NCI-H1417 (cell line): ENCODE data around the gene TEX261.
A peak's percentile ranks its signal among the peaks of the same experiment; 100 is the strongest.
"Not testable (repeated sequence)": the region's sequence is repeated elsewhere in the genome, so short reads cannot be mapped to it uniquely, and the experiment has no call there.

Experiments
- DNase-seq, 3 experiments: peaks; one replicate each; lab custom pipeline; 2025; lab: John Stamatoyannopoulos, UW

TEX261 gene

DNA sequence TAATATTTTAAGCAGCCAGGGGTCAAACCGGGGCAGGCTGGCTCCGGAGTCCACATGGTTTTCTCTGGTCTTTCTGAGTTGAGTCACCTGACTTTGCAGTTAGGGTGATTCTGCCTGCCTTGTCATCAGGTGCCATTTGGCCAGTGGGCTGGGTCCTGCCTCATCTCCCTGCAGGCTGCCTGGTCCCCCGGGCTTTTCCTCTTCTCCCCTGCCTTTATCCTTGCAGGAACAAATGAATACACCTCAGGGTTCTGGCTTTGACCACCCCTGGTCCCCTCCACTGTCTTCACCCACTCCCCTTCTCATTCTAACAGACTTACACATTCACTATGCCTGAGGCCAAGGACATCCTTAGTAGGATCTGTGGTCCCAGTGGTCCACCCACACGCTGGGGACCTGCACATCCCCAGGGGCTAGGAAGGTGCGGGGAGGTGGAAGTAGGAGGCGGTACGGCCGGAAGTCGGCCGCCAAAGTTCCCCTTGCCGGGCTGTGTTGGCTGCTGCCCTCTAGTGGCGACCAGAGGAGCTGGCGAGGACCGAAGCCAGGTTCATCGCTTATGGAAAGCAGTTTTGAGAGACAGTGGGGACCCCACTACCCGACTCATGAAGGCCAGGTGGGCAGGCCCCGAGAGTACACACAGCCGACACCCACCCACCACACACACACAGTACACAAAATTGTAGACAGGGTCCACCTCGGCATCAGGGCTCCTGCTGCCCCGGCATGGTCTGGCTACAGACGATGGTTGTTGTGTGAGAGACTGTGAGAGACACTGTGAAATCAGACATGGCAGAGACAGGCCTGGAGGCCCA lies 6.3 kb upstream of the TEX261 start:
- DNase-seq: peak; percentile 39 to 79 (median 61)

DNA sequence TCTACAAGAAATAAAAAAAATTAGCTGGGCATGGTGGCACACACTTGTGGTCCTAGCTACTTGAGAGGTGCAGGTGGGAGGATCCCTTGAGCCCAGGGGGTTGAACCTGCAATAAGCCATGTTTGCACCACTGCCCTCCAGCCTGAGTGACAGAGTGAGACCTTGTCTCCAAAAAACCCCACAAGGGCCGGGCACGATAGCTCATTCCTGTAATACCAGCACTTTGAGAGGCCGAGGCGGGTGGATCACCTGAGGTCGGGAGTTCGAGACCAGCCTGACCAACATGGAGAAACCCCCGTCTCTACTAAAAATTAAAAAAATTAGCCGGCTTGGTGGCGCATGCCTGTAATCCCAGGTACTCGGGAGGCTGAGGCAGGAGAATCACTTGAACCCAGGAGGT lies 5.3 kb upstream of the TEX261 start:
- not testable (repeated sequence) for DNase-seq

DNA sequence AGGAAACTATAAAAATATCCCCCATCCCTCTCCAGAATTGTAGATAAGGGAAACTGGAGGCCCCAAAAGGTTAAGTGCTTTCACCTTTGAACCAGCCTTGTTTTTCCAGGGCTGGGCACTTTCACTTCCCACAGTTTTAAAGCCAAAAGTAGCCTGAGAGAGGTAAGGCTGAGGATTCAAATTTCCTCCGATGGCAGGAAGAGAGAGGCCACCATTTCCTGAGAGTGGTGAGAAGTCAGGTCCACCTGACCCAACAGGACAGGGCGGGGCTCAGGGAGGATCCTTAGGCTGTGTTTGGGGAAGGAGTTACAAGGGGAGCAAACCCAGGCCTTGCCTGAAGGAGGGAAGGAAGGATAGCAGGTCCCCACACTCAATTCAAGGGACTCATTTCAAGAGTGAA lies 4.7 kb upstream of the TEX261 start:
- no peak for DNase-seq

DNA sequence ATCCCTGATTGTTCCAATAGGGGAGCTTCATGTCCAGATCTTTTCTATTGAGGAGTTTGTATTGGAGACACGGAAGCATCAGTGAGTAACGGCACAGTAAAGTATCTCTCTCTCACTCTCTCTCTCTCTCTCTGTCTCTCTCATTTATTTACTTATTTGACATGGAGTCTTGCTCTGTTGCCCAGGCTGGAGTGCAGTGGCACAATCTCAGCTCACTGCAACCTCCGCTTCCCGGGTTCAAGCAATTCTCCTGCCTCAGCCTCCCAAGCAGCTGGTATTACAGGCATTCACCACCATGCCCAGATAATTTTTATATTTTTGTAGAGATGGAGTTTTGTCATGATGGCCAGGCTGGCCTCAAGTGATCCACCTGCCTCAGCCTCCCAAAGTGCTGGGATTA lies 4.2 kb upstream of the TEX261 start:
- DNase-seq: not testable (repeated sequence)

DNA sequence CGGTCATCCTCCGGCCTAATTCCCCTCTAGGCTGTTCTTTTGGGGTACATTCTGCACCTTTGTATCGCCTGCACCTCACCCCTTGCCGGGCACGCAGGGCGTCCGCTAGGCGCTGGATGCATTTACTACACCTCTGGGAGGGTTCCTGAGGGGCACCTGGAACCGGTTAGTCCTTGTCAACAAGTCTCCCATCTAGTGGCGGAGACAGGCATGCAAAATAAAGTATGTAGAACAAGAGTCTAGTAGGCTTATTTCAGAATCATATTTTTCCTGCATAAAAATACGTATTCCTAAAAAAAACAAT lies 705 bp upstream of the TEX261 start:
- DNase-seq: peak; percentile 31 to 85 (median 72)

DNA sequence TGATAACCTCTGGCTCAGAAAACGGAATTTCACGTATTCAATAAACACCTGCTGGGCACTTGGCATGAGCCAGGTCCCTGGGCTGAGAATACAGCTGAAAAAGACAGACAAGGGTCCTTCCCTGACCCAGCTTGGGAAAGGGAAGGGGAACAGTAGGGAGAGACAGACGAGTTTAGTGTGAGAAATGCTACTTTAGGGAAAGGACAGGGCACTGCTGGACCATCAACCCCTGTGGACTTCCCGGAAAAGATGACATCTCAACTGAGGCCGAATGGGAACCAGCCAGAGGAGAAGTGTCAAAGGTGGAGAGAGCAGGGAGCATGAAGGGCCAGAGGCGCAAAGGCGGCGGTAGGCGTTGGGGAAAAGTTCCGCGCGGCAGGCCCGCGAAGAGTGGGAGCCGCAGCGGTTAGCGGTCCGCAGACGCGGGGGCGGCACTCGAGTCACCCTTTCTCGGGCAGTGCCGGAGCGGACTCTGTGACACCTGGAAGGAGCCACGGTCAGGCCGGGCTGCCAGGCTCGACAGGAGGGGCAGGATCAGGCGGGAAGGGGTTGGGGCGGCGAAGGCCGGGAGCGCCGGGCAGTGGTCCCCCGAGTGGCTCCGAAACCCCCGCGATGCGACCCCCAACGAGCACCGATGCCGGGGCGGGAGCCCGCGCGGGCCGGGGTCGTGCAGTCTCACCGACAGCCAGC lies 519 bp downstream of the TEX261 start:
- peak in 1 of 3 experiments; percentile 63 for DNase-seq

DNA sequence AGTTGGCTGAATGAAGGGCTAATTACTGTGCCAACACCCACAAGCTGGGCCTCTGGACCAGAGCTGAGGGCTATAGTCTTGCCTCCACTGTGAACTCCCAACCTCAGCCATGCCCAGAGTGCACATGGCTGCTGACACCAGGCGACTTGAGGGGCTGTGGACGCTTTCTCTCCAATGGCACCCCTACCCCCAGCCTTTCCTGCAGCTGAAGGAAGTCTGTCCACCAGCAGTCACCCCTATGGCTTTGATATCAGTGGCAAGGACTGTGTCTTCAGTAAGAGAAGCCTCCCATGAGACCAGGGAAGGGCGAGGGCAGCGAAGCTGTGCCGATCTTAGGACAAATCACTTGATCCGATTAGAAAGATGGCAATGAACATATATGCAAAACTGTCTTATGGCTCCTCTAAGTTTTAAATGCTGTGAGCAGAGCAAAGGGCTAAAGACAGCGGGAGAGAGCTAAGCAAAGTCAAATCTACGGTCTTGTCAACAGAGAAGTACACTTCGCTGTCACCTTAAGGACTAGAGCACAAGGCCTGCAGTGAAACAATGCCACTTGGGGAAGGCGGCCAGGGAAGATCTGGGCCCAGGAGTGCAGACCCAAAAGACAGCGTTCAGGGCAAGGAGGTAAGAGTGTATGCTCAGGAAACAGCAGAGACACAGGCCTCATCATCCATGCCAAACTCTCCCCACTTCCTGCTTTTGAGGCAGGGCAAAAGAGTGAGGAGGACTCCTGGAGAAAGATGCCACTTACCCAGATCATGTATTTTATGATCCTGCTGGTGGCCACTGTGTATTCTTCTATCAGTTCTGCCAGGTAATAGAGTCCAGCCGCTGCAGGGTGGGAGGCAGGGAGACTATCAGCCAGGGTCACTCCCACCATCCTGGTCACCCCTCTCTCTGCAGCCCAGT lies 1.5 kb downstream of the TEX261 start:
- DNase-seq: no peak

DNA sequence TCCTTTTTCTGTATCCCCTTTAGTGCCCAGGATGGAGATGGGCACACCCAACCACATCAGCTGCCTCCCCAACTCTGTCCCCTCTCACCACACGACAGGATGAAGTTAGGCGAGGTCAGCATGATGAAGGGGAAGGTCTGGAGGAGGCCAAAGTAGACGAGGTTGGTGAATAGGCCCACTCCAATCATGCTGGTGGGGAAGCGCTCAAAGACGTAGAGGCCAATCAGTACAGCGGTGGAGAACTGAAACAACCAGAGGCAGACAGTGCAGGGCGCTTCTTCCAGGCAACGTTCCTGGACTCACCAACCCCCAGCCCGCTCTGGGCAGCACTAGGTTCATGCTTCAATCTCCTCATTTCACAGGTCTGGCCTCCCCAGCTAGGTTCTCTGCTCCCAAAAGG lies 2.9 kb downstream of the TEX261 start:
- no peak for DNase-seq

DNA sequence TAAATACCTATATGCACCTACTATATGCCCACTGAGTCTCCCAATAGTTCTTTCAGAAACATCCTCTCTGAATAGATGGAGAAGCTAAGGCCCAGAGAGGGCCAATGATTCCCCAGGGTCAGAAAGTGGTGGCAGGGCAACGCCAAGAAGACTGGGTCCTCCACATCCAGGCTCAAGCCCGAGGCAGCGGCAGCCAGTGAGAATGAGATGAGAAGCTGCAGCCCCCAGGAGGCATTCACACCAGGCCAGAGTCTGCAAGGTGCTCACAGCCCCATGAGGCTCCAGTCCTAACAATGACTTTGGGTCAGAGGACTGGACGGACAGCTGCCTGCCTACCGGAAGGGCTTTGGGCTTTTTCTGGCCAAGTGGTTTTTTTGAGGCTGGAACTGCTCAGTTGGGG lies 3.5 kb downstream of the TEX261 start:
- no peak for DNase-seq

DNA sequence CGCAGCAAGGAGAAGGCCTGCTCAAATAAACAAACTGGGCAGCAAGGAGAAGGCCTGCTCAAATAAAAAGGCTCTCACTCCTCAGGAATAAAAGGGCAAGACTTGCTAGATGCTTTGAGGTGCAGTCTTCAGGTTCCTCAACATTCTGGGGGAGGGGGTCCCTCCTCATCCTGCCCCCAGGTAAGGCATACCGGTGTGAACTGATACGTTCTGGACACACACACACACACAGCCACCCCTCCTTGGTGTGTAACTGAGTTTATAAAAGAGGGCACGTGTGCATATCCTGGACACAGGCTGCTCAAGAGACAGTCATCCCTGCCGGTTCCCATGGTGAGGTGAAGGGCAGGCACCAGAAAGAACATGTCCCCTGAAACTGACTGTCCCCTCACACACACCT lies 4.5 kb downstream of the TEX261 start:
- DNase-seq: no peak

DNA sequence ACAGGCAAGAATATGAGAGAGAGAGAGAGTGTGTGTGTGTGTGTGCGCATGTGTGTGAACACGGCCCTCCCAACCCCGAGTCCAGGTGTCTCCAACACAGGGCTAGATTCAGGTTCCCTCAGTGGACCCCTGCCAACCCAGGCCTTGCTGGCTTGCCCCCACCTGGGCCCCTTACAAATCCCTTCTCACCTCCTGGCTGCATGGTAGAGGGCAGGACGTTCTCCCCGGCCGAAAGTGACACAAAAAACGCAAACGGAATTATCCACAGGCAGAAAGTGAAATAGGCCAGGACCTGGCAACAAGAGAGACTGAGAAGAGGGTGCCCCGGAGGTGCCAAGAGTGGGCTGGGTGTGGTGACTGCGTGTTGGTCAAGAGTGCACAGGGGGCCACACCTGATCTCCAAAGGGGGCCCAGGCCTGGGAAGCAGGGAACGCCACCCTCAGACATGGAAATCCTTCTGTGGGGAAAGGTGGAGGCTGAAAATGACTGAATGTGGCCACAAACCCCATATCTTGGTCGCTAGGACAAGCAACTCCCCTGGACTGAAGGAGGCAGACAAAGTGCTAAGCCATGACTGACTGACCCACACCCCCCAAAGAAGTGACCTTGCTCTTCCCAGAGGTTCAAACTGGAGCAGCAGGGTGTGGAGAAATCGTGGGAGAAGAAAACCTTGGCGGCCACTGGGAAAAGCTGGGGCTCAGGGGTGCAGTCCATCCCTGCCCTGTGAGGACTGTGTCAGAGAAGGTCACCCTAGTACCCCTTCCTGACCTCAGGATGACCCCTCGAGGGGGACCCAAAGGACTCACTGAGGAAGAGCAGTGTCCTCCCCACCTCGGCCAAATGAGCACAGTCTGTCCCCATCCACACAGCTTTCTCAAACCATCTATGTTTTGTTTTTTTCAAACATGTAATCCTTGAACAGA lies 5.7 kb downstream of the TEX261 start:
- DNase-seq: no peak

DNA sequence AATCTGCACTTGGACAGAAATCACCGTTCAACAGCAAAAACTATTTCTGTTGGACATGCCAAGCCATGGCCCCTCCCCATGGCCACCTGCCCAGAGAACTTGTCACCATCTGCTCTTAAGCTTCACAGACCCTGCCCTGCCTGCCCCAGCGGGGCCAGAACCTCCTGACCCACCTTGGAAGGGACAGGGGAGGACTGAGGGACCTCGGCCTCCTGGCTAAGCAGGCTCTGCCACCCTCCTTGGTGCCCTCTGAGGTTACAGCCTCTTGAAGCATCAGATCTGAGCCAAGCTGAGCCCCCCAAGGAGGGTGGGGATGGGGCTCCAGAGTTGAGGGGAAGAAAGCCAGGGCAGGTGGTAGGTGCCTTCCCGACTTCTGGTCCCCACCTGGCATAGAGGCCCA lies 6.5 kb downstream of the TEX261 start:
- DNase-seq: no peak

DNA sequence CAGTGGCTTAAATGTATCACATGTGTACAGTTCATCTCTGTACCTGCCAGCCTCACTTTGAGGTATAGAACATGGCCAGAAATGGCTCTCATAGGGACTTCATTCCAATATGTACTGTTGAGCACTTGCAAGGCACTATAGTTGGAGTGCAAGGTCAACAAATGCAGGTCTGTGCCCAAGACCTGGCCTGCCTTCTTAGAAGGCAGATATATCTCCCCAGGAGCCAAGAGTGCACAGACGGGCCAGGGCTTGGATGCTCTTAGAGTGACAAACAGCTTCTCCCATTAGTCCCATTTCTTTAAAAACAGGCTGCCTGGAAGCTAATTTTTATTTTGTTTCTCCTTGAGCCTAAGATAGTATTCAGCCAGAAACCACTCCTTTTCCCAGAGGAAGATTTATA lies 7.3 kb downstream of the TEX261 start:
- no peak for DNase-seq

DNA sequence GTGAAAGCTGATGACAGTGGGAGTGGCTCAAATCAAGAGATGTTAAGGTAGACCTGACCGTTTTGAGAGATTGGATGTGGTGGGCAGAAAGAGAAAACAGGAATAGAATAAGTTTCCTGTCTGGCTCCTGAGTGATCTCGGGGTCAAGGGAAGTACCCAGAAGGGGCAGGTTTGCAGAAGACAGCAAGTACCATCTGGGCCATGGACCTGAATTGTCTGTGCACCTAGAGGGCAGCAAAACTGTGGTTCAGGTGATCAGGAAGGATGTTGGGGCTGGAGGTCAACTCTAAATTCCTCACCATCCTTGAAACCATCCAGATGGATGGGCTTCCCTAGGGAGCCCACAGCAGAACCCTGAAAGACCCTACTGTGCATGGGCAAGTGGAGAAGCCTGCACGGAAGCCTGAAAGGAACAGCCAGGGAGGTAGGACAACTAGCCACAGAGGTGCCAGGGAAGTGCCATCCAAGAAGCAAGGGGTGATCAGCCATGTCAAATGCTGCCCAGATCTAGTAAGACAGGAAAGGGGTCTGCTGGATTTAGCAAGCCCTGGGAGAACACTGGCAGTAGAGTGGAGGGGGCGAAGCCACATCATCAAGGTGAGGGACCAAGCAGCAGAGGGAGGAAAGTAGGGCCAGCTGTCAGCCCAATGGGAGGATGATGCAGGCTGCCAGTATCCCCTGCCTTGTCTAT lies 8.0 kb downstream of the TEX261 start:
- no peak for DNase-seq

DNA sequence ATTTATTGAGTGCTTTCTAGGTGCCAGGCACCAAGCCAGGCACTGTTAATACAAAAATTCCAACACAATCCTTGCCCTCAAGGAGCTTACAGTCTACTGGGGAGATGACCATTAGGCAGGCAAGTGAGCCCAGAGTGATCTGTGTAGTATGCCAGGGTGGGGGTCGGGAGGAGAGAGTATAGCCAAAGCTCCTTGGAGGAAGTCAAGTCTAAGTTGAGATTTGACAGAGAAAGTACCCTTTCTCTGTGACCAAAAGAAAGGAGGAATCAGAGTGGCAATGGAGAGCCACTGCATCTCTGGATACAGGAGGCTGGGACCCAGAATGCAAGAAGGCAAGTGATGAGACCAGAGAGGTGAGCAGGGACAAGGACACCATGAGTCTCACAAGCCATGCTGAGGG lies 8.7 kb downstream of the TEX261 start:
- no peak for DNase-seq

DNA sequence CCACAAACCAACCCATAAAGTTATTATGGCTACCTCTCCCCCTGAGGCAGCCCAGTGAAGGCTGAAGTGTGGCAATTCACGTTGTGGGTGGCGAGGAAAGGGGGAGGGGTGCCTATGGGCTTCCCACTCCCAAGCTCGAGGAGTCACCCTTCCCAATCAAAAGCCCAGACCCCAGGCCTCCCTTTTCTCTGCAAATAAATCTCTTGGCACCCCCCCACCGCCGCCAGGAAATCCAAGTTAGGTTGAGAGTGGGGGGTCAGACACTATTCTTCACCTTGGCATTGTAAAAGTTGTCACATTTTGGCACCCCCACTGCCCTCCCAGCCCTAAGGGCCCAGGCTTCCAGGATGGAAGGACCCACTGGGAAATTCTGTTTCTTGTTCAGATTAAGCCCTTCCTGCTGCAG lies 9.4 kb downstream of the TEX261 start:
- no peak for DNase-seq

DNA sequence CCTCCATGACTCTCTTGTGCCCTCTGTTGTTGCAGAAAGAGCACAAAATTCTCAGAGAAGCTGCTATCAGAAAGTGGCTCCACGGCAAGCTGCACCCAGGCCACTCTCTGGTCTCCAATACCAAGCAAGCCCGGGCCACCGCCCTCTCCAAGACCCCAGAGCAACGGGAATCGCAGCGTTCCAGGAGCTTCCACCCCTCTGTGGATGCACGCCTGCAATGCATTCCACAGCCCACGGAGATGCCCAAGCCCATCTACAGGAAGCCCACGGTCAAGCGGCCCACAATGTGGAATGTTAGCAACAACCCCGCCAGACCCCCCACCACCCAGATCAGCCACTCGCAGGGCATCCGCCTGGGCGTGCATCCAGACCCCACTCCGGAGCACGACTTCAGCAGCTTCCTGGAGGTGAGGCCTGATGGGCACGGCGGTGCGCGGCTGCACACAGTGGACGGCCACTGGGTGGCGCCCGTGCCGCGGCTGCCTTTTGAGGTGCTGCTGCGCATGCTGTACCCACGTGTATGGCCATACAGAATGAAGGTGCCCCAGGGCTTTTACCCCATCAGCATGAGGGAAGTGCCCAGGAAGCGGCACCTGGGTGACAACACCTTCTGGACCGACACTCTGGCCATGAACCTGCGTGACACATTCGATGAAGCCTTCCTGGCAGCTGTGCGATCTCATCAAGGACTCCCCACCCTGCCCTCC lies 9.9 kb downstream of the TEX261 start:
- no peak for DNase-seq

DNA sequence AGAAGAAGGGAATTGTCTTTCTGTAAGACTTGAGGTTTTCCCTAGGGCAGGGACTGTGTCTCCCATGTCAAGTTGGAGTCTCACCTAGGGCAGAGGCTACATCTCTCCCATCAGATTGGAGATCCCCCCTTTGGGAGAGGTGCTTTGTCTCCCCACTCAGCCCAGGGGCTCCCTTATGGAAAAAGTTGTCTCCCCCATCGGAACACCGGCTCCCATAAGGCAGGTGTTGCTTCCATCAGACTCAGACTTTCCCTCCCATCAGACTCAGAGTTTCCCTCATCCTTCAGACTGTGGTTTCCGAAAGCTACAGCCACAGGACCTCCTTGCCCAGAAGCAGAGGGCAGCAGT lies 10.5 kb downstream of the TEX261 start:
- DNase-seq: no peak

DNA sequence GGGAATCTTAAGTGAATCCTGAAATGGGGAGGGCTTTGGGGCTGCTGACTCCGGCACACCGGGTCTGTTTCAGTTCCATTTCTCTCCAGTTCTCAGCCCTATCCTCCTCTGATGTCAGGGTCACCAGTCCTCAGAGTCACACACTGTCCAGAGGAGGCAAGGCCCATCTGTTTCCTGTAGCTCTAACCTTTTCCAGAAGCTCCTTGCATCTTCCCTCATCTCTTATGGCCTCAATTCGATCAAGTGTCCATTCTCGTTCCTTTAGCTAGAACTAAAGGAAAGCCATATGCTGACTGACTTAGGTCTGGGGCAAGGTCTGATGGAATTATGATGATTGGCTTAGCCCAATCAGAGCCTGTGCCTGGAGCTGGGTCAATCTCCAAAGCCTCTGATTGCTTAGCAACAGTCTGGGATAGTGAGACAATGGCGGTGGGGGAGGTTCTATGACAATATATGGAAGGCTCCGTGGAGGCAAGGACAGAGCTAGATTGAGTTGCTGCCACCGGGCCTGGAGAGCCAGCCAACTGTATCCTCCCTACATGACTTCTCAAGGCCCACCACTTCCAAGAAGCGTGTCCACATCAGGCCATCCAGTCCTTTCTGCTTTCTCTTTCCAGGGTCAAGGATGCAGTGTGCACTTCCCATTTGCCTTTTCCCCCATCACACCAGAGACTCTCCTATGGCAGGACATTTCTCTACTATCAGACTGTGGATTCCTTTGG lies 11.0 kb downstream of the TEX261 start:
- DNase-seq: no peak

DNA sequence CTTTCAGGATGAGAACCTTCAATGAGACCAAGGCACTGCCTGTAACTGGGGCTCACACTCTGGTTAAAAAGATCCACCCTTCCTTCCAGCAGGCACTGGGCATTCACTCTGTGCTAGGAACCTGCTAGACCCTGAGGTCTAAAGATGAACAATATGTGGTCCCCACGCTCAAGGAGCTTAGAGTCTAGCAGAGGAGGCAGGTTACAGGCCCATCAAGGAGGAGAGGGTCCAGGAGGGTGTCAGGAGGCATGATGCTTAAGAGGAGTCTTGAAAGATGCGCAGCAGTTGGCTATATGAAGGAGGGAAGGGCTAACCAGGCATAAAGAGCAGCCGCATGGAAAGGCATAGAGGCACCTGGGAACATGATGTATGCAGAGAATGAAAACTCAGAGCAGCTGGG lies 11.7 kb downstream of the TEX261 start:
- no peak for DNase-seq
